NCI-H82 treated with DMSO at 0.1 percent for 48 hours (cell line): ENCODE data around the gene MDM1.

Experiments
- DNase-seq: peaks from one replicate; lab custom pipeline; 2025; ENCODE audit not compliant: unreplicated experiment; lab: John Stamatoyannopoulos, UW

Gene MDM1

DNA sequence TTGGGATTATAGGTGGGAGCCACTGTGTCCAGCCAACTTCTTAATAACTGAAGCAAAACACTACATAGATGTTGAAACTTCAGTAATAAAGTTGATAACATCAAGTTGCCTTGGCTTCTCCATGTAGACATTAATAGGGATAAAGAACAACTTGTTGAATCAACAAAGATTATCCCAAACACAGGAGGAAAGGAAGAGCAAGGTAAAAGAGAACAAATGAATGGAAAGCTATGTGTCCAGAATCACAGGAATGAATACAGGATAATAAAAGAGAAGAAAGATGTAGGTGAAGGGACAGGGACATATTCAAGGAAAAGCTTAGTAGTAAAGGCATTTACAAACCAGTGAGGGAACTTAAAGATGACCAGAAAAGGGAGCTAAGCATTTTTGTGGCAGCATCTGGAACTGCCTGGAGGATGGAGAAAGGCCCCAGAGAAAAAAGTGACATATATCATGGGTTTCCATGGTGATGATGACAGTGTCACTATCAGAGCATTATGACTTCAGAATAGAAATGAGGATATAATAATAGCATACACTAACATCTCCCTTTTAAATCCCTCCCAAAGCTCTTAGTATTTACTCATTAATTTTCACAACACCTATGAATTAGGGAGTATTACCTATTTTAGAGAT lies 24.0 kb upstream of the MDM1 start:
- no peak for DNase-seq

DNA sequence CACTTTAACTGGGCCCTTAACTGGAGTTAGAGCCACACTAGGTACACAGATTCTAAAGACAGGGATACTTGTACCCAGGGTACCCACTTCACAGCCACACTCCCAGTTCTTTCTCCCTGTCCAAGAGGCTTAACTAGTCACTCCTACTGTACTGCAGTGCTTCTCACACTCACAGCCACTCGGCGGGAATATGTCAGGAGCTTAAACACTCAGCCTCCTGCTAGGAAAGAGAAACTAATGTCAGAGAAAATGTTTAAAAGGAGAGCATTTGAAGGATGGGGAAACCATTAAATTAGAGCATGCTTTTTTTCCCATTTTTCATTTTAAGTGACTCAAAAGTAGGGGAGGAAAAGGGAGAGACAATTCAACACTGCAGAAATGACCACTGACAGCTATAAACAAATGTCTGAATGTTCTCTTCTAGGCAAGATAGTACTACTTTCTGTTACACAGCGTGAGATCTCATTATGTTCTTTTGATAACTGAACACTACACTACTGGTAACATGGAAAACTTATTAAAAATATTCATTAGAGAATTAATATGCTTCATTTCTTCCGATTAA lies 22.9 kb upstream of the MDM1 start:
- no peak for DNase-seq

- DNase-seq = peak; percentile 38
Measured at GRCh38 chr12:68352067-68352466, 19.9 kb upstream of the MDM1 start.

DNA sequence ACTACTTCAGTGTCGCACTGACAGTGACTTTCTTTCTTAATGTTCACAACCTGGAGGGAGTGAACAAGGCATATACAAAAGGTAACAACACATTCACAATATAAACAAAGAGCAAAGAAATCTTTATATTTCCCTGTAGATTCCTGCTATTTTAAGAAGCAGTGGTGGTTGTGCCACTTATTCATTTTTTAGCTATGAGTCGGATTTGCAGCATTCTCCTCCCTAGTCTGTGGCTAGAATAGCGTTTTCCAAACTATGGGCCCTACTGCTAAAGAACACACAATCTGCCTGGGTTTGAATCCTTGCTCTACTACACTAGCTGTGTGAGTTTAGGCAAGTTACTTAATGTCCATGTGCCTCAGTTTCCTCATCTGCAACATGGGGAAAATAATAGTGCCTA lies 18.6 kb upstream of the MDM1 start:
- no peak for DNase-seq

DNA sequence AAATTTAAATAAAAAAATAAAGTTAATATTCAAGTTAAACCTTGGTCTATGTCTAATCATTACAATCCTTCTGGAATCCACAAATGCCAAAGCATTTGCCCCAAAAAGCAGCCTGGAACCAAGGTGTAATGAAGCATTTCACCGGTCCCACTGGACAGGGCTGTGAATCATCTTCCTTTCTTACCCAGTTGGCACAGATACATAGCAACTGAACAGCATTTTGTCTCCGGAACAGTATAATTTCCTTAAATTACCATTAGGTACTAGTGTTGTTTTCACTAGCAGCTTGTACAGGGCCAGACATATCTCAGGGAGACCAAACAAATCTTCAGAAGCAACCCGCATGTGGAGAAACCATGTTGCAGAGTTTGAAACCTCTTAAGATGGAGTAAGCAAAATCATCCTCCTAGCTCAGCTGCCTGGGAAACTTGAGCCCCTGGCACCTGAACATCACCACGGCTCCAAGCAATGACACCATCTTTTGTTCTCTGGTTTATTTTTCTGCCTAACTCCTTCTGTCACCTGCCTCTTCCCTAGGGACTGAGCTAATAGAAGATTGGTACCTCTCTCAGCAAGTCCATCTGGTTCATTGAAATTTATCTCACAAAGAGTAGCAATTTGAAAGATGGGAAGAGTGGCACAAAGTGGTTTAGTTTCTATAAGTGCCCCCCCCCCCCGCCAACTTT lies 17.9 kb upstream of the MDM1 start:
- DNase-seq = peak; percentile 37

DNA sequence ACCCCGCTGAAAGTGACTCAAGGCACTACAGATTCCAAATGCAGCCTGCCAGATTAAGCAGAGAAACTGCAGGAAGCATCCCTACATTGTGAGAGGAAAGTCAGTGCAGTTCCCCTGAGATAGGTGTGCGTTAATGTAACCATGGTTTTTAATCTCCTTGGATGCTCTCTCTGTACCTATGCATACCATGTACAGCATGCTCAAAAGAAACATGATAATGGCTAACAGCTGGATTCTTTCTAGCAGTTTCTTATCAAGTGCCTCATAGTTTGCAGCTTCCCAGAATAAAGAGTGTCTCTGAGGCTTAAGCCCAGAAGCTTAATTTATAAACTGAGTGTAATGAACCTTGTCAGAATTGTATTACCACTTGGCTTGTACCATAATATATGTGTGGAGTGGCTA lies 17.1 kb upstream of the MDM1 start:
- DNase-seq = no peak

DNA sequence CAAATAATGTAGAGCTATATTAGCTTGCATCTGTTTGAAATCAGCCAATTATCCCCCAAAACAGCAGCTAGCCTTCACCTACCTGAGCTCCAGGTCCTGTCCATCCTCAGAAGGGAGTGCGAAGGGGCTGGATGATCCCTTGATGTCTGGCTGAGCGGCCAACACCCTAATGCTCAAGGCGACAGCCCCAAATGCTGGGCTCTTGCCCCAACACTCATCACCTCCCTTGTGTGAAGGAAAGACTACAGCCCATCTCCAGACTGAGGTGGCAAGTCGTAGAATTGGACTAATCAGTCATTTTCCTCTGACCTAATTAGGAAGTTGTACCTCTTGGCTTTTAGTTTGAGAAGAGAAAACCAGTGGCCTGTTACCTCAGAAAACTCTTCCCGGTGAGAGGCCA lies 16.3 kb upstream of the MDM1 start:
- DNase-seq = no peak

DNA sequence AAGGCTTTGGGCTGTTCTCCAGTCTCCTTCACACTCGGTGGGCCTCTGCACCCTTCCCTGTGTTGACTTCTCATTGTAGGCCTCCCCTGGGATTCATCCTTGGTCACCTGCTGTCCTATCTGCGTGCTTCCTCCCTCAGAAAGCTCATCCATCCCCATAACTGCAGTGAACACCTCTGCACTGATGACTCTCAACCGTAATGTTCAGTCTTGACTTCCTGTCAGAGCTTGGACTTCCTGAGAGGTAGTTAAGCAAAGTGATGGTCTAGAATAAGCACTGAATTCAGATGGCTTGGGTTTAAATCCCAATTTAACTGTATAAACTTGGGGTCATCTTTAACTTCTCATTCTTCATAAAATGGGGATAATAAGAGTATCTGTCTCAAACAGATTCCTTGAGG lies 13.6 kb upstream of the MDM1 start:
- DNase-seq = no peak

GRCh38 chr12:68344126-68344525 lies 12.0 kb upstream of the MDM1 start:
- no peak for DNase-seq

DNA sequence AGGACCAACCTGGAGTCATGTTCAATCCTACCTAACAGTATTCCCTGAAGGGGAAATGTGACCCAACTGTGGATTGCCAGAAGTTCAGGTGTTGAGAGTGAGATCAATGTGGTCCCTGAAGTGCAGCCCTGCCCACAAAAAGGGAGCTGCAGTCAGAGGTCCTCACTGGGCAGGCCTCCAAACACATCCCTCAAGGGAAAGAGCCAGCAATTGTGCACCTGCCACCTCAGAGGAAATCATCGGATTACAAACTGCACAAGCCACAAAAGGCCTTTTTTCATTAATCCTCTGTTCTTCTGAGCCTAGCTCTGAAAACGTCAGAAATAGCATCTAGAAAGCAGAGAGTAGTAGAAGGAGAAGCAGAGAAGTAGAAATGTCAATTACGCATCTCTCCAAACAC lies 10.8 kb upstream of the MDM1 start:
- no peak for DNase-seq

DNA sequence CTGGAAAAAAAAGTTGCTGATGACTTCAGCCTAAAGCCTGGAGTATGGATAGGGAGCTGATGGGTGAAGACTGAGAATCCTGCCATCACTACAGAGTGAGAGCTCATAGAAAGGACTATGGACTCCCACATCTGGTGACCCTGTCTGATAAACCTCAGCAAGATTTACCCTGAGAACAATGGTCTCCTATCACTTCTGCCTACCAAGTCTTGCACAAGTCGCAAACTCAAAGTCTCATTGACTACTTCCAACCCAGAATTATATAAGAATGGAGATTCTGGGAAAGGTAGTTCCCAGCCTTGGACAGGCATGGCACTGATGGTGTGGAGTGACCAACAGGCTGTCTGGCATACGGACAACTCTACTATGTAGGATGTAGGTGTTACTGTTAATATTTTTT lies 9.7 kb upstream of the MDM1 start:
- no peak for DNase-seq

DNA sequence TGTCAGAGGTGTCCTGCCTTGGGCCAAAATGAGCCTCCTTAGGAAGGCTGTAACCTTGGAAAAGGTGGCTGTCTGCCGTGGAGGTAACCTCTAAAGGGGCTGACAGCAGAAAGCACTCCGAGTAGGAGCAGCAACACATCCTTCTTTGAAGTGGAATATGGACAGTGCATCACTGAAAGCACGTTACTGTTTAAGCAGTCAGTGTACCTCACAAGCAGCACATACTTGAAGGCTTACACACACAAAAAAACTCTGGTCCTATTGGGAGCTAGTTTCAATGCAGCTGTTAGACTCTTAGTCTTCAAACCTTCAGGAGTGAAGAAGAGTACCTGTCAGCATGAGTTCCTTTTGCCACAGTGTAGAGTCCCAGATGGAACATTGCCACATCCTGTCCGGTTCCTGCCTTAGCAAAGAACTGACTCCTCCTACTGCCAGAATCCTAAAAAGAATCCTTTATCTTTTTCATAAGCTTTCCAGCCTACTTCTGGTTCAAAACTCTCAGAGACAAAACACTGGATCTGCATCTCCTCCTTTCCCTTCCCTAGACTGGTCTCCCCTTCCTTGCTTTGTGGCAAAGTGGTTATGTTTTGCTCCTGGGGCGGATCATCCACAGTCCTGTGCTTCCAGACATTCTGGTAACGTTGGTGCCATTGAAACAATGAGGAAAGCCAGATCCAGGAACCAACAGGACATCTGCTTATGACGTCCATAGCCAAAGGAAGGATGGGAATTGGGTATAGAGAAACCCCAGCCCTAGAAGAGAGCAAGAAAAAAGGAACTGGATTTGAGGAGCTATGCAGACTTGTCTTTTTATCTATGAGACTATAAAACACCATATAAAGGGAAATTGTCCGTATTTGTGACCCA lies 8.5 kb upstream of the MDM1 start:
- no peak for DNase-seq

- DNase-seq = no peak
Measured at GRCh38 chr12:68336889-68337303, 4.7 kb upstream of the MDM1 start.

DNA sequence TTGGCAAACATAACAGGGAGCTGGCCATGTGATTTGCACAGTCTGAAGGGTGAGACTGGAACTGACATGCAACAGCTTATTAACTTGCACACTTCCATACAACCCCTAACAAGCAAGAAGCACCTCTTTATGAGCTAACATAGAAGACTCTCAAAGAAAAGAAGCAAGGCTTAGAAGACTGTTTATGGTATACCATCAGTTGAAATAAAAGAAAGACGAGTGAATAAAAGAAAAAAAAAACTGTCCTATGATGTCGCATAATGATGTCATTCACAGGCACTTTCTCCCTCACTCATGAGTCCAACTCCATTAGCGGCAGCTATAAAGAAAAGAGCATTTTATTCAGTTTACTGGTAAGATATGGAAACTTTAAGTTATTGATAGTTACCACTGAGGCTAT lies 3.3 kb upstream of the MDM1 start:
- no peak for DNase-seq

DNA sequence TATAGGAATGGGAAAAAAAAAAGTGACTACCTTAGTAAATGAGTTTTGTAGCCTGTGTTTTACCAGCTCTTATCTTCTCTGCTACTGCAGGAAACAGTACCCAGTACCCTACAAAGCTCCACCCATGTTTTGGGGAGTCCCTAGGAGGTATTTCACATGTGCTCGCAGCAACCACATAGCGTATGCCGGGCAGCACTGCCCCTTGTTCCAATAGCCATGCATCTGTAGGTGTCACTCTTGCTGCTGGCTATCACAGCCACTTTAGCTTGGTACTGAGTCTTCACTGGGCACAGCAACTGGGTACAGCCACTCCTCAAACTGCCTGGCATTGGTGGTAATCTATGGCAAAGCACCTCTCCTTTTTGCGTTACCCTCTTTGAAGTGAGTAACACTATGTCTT lies 2.0 kb upstream of the MDM1 start:
- DNase-seq = no peak

- no peak for DNase-seq
Measured at GRCh38 chr12:68332728-68333630, 817 bp upstream of the MDM1 start.

GRCh38 chr12:68331500-68331868 lies 678 bp downstream of the MDM1 start:
- no peak for DNase-seq

DNA sequence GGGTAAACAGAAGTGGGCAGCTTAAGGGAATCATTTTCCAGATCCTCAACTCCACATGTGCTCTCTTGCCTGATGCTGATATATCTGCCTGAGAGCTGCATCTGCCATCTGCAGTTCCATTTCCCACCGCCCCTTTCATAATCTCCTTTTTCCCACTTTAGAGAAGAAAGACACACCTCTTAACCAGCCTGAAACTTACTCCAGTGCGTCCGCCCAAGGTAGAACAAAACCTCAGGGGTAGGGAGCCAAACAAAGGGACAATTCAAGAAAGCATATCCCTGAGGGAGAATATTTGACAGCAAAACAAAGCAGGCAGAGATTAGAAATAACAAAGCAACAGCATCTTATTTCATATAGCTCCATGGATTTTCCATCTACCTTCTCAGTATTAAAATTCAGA lies 4.3 kb downstream of the MDM1 start:
- peak; percentile 77 for DNase-seq

DNA sequence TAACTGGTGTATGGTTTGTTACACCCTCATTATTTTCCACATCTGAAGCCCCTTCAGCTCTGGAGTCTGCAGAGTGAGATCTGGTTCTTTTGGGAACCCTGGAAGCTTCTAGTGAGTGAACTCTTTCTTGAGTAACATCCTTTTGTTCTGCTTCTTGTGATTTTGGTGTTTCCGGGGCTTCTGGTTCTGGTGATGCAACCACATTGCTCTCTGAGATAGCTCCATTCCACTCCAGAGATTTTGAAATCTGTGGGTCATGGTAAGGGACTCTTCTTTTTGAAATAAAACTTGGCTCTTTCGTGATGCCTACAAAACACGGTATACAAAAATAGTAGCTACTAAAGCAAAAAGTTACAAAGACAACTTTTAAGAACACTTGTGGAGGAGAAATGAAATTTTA lies 5.4 kb downstream of the MDM1 start:
- DNase-seq = no peak

GRCh38 chr12:68325966-68326365 lies 6.2 kb downstream of the MDM1 start:
- no peak for DNase-seq

- DNase-seq = no peak
Measured at GRCh38 chr12:68324531-68324930, 7.6 kb downstream of the MDM1 start.
